Testis (tissue), 3 donors: ENCODE data around the gene KCNG2. TPM values are rescaled to one million over a fixed set of nuclear protein-coding genes. Genes with fewer than 3 reads are reported as not detected.

ENCODE experiments used
- DNase-seq: peaks from one replicate; pipeline ENCODE4 v3.0.0-alpha.2; 2019
- H3K27ac ChIP-seq, 2 donors: fragments of 200-600 bp; sonication (generic); one replicate each; pipeline ENCODE4 v1.5.1; 2019
- H3K27me3 ChIP-seq: fragments of 200-600 bp; sonication (generic); one replicate; pipeline ENCODE4 v1.5.1; 2019
- H3K36me3 ChIP-seq: fragments of 200-600 bp; sonication (generic); one replicate; pipeline ENCODE4 v1.5.1; 2017; ENCODE audit warnings: low read depth; ENCODE audit errors: missing control alignments
- H3K4me1 ChIP-seq: fragments of 200-600 bp; sonication (generic); one replicate; pipeline ENCODE4 v1.5.1; 2019
- H3K4me3 ChIP-seq, 2 donors: fragments of 200-600 bp; sonication (generic); one replicate each; pipeline ENCODE4 v1.5.1; 2017 to 2019
- H3K9me3 ChIP-seq: fragments of 200-600 bp; sonication (generic); one replicate; pipeline ENCODE4 v1.5.1; 2017
- CTCF ChIP-seq, 3 experiments: fragments of 450-650 bp in 2 of 3; fragments of 200-600 bp in 1 of 3; sonication (generic) in 1 of 3; IDR thresholded peaks; one replicate each; pipeline ENCODE4 v1.5.1; 2016 to 2019; ENCODE audit warnings: antibody characterized with exemption in 3 of 3, mild to moderate bottlenecking in 2 of 3, moderate library complexity in 1 of 3
- POLR2A ChIP-seq: fragments of 450-650 bp; IDR thresholded peaks from one replicate; pipeline ENCODE4 v1.6.1; 2017; ENCODE audit warnings: antibody characterized with exemption, mild to moderate bottlenecking, moderate library complexity
- WGBS, 2 donors: methylation state at CpG; one replicate each; pipeline ENCODE4 v1.1.5; 2018; 5-methylcytosine and 5-hydroxymethylcytosine counted together
- intact Hi-C: fragments of 100-400 bp; cut with DNase I; formaldehyde crosslinking; loops from one replicate; pipeline ENCODE4 v1.15.1; 2023; ENCODE audit warnings: low total_unique reads
- polyA plus RNA-seq: library from polyadenylated mRNA; stranded (reverse); fragments of 350-450 nt; fragmentation: Illumina TruSeq; extraction: RNeasy Lipid Tissue Mini Kit (QIAGEN cat#74804); gene quantifications from one replicate; pipeline ENCODE4 v1.2.3, GENCODE V29; 2014; ENCODE audit warnings: low read depth, low replicate concordance; ENCODE audit not compliant: insufficient read depth
- total RNA-seq, 2 donors: library from RNA; depleted of rRNA; stranded (reverse); fragments of >200 nt; gene quantifications; one replicate each; pipeline ENCODE4 v1.2.3, GENCODE V29; 2016

Gene KCNG2
- total and polyA plus RNA-seq, 3 donors from 2014 or later: 0.50 to 7.6 (median 7.2) TPM

GRCh38 chr18:79780547-79780946, 17.2 kb upstream of the KCNG2 start:
- no peaks in the 10 kb centered on the region for H3K9me3 ChIP-seq
- no peaks in the 10 kb centered on the region for H3K36me3 ChIP-seq
- peak; percentile 11 for DNase-seq
- no peaks in the 10 kb centered on the region for H3K4me1 ChIP-seq
- H3K4me3 ChIP-seq: no peak overlapping the region
- intact Hi-C loops: no loop called here
- H3K27me3 ChIP-seq: no peaks in the 10 kb centered on the region
- no peak overlapping the region for H3K27ac ChIP-seq
- no peak for TF ChIP-seq POLR2A
- 89 to 94% methylated on average over 7 to 8 of the region's 8 CpGs for WGBS, 2 donors

GRCh38 chr18:79781331-79781941, 16.3 kb upstream of the KCNG2 start:
- intact Hi-C loops: no loop called here

GRCh38 chr18:79782566-79783308, 15.0 kb upstream of the KCNG2 start:
- no peaks in the 10 kb centered on the region for H3K9me3 ChIP-seq
- TF ChIP-seq POLR2A: no peak
- TF ChIP-seq CTCF (IDR thresholded peaks at IDR 0.05): no peak
- WGBS, 2 donors: 89 to 94% methylated on average over 16 to 42 of the region's 43 CpGs
- no peaks in the 10 kb centered on the region for H3K27me3 ChIP-seq
- DNase-seq: peak; percentile 9
- intact Hi-C loops: no loop called here
- H3K36me3 ChIP-seq: no peaks in the 10 kb centered on the region
- no peak overlapping the region for H3K4me3 ChIP-seq
- no peaks in the 10 kb centered on the region for H3K4me1 ChIP-seq
- H3K27ac ChIP-seq: no peak overlapping the region

More at GRCh38 chr18:79781331-79781941, 16.3 kb upstream of the KCNG2 start:
- no peaks in the 10 kb centered on the region for H3K9me3 ChIP-seq
- TF ChIP-seq POLR2A (no peak), CTCF (IDR thresholded peaks at IDR 0.05) (no peak)
- H3K4me1 ChIP-seq: no peaks in the 10 kb centered on the region
- no peaks in the 10 kb centered on the region for H3K27me3 ChIP-seq
- H3K36me3 ChIP-seq: no peaks in the 10 kb centered on the region
- peak; percentile 10 for DNase-seq
- no peak overlapping the region for H3K27ac ChIP-seq
- H3K4me3 ChIP-seq: no peak overlapping the region
- 67 to 79% methylated on average over 10 to 17 of the region's 17 CpGs for WGBS, 2 donors

- no peaks in the 10 kb centered on the region for H3K27me3 ChIP-seq
- 85 to 89% methylated on average over 37 to 42 of the region's 42 CpGs for WGBS, 2 donors
Observed at GRCh38 chr18:79784071-79784913, 13.4 kb upstream of the KCNG2 start.

More at GRCh38 chr18:79784071-79784913, 13.4 kb upstream of the KCNG2 start:
- no peak for DNase-seq
- TF ChIP-seq CTCF (IDR thresholded peaks at IDR 0.05): no peak
- TF ChIP-seq POLR2A: no peak
- intact Hi-C loops: no loop called here
- Histone ChIP-seq H3K9me3 (no peaks in the 10 kb centered on the region), H3K4me1 (no peaks in the 10 kb centered on the region), H3K36me3 (no peaks in the 10 kb centered on the region), H3K4me3 (no peak overlapping the region), H3K27ac (no peak overlapping the region)
